NCI-H1436 treated with DMSO at 0.1 percent for 48 hours (cell line): Measurements from ENCODE around the gene ARL9.
"Not testable (repeated sequence)": the region's sequence is repeated elsewhere in the genome, so short reads cannot be mapped to it uniquely, and the experiment has no call there.

Experiments used
- DNase-seq: peaks from one replicate; lab custom pipeline; 2025; lab: John Stamatoyannopoulos, UW

ARL9 gene, protein sequence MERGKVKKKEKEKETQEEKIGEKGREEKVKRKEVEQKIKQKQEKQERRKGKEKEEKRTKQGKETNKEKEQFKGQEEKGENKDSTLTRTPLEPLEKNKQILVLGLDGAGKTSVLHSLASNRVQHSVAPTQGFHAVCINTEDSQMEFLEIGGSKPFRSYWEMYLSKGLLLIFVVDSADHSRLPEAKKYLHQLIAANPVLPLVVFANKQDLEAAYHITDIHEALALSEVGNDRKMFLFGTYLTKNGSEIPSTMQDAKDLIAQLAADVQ

DNA sequence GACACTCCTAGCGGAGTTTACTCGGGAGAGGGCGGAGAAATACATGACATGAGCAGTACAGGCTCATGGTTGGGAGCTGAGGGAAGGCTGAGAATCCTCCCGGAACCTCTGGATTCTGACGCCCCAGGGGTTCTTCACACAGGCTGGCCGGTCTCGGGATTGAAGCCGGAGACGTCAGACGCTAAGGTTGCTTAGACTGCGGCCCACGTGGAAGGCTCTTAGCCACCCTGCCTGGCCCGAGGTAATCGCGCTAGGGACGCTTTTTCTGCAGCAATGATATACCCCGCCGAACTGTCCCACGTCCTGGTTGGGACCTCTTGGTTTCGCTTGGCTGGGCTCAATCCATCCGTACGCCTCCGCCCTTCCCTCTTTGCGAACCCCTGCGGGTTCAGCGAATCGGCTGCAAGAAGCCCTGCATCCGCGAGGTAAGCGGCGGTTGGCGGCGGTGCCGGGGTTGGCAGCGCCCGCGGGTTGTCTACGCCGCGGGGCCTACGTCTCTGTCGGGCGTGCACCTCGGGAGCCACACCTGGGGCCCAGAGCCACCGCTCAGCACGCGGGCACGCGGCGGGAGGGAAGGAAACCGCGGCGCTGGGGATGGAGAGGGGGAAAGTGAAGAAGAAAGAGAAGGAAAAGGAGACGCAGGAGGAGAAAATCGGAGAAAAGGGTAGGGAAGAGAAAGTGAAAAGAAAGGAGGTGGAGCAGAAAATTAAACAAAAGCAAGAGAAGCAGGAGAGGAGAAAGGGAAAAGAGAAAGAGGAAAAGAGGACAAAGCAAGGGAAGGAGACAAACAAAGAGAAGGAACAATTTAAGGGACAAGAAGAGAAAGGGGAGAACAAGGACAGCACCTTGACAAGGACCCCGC is at the start of gene ARL9:
Gene ARL9 (plus strand): TSS at position 523 of the 862 bp plus-strand sequence. CDS start 72 bp downstream, at position 595.
- DNase-seq, result no peak

DNA sequence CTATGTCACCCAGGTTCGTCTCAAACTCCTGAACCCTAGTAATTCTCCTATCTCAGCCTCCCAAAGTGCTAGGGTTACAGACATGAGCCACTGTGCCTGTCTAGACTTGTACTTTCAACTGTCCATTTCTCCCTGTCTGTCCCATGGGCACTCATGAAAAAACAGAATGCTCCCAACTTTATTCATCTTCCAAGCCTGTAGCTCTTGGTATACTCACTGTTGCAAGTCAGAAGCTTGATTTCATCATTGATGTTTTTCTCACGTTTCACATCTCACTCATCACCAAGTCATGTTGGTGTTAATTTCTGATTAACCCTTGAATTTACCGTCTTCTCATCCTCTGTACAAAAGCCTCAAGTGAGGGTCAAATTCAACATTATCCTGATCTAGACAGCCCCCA is 45.5 kb upstream of the ARL9 start:
- no peak for DNase-seq

DNA sequence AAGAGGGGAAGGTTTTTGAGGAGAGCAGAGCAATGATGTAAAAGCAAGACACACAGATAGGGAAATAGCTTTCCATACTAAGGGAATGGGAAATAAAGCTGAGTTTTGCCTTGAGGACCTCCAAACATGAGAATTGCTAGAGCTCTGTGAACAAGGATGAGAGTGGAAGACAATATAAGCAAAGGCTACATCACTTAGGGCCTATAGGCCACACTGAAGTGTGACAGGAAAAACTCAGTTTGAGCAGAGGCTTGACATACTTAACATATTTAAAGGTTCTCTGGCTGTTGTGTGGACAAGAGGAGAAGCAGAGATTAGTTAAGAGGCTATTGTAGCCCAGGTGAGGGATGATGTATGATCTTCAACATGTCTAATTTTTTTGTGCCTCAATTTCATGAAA is 43.4 kb upstream of the ARL9 start:
- DNase-seq, result no peak

DNA sequence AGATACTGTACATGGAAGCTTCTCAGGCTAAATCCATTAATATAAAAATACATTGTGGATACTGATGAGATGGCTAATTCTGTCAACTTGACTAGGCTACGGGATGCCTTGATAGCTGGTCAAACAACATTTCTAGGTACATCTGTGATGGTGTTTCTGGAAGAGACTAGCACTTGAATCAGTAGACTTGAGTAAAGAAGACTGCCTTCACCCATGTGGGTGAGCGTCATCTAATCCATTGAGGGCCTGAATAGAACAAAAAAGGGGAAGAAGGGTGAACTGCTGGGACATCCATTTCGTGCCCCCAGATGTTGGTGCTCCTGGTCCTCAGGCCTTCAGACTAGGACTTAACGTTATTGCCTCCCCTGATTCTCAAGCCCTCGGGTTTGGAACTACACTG is 41.9 kb upstream of the ARL9 start:
- no peak for DNase-seq

DNA sequence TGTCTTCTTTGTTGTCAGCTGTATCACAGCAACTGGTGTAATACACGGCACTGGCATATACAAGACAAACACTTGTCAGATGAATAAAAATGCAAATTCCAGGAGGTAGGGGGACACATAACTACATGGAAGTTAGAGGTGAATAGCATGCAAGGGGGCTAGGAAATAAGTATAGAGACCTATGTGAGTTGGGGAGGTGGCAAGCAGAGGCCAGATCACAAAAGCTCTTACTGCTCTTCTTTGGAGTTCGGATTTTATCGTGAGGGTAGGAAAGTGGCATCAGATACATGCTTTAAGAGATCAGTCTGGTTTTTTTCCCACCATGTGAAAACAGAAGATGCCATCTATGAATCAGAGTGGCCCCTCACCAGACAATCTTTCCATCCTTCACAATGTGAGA is 41.0 kb upstream of the ARL9 start:
- DNase-seq, result no peak

DNA sequence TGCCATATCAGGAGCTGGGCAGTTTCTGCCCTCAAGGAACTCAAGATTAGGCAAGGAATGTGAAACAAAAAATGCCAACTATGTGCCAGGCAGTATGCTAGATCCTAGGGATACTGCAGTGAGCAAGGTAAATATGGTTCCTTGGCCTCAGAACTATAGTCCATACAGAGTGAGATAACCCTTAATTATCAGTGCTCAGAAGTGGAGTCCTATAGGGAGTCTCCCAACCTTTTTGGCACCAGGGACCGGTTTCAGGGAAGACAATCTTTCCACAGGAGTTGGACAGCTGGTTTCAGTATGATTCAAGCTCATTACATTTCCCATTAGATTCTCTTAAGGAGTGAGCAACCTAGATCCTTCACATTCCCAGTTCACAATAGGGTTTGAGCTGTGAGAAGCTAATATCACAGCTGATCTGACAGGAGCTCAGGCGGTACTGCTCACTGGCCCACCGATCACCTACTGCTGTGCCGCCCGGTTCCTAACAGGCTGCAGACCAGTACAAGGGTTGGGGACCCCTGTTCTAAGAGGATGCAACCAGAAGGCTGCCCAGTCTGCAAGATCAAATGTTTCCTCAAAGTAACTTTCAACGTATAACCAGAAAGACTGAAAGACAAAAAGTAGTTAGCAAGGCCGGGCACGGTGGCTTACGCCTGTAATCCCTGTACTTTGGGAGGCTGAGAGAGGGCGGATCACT is 39.8 kb upstream of the ARL9 start:
- no peak for DNase-seq

DNA sequence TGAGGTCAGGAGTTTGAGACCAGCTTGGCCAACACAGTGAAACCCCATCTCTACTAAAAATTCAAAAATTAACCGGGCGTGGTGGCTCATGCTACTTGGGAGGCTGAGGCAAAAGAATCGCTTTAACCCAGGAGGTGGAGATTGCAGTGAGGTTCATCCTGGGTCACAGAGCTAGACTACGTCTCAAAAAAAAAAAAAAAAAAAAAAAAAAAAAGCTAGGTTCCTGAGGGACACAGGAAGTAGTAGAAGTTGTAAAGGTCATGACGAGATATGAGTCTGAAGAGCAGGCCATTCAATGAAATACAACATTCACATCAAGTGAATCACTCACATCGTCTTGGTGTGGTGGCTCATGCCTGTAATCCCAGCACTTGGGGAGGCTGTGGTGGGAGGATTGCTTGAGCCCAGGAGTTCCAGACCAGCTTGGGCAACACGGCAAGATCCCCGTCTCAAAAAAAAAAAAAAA is 39.3 kb upstream of the ARL9 start:
- DNase-seq, result not testable (repeated sequence)

DNA sequence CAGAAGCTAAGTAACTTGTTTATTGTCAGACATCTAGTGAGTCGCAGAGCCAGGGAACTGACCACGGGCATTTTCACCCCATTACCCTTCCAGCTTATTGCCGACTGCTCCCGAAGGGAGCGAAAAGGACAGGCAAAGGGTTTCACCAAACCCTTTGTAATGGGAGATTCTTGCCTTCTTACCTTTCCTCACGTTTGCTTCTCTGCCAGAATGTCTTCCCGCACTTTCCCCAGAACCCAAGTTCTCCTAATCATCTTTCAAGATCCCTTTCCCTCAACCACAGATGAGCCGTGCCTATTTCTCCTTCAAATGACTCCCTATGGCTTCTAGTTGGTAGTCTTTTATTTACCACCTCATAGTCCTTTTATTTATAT is 38.7 kb upstream of the ARL9 start:
- DNase-seq, result no peak

DNA sequence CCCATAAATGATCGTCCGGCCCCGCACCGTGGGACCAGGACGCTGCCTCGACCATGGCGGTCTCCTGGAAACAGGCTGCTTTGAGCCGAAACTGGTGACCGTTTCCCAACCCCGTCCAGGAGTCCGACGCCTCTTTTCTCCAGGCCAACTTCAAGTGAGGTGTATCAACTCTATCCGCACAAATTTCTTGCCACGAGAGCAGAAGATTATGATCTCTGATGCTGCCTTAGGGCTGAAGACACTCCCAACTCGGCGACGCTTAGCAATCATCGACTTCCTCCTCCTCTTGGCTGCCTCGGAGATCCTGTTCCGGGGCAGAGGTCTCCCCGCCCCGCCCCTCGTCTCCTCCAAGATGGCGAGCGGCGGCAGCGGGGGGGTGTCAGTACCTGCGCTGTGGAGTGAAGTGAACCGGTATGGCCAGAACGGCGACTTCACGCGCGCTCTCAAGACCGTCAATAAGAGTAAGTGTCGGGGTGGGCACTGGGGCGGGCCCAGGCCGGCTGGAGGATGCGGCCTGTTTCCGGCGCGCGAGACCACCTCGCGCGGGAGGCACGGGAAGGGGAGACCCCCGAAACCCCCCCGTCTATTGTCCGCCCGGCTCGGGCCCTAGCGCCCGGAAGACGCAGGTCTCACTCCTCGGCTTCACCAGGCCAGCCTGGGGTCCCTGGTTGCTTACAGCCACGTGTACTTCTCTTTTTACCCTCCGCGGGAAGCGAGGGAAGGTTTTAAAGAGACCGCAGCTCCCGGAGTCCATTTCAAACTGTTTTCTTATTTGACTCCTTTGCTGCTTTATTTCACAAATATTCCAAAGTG is 38.1 kb upstream of the ARL9 start, which contains the start of gene SRP72:
Gene SRP72 (plus strand): TSS at position 334 of the 813 bp plus-strand sequence. CDS start 19 bp downstream, at position 353.
- DNase-seq, result peak; percentile 55

DNA sequence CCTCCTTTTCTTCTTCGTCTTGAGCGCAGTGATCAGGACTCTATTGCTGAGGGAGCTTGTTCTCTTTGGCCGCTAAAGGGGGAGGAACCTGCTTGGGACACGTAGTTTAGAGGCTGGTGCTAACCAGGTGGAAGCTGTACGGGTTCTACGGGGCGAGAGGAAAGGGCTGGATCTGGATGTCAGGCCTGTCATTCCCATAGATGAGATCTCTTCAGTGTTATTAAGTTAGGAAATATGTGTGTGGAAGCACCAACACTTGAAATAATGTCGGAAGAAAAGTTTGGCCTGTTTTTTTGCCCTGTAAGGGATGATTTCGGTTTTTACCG is 37.5 kb upstream of the ARL9 start:
- no peak for DNase-seq

DNA sequence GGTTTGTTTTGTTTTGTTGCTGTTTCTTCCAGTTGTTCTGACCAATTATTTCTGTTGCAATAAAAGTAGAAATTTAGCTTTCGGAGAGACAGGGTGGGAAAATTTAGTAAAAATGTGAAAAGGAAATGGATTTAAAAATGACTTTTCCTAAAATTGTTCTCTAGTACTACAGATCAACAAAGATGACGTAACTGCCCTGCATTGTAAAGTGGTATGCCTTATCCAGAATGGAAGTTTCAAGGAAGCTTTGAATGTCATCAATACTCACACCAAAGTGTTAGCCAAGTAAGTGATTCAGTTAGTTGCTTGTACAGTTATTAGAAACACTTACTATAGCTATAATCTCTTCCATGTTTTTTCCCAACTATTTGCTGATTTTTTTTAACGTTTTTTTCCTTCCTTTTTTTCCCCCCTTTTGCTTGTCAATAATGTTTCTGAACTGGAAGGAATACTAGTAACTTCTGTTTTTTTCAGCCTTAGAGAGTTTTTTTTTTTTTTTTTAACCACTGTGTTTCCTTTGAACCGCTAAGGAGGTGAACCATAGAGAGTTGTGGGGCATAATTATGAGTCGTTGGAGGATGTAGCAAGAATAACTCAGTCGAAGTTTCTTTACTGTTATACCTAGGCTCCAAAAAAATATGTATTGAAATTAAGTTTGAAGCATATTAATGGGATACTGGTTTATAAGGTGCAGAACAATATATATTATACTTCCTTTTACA is 35.9 kb upstream of the ARL9 start:
- no peak for DNase-seq

DNA sequence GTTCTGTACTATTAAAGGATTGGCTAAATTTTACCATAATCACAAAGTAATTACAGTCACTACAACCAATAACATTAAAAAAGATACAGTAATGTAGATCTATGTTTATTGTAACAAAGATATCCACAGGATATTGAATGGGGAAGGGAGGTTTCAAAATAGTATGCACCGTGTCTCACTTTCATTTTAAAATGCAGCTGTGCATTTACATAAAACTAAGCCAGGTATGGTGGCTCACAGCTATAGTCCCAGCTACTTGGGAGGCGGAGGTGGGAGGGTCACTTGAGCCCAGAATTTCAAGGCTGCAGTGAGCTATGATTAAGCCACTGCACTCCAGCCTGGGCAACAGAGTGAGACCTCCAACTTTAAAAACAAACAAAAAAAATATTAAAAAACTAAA is 29.7 kb upstream of the ARL9 start:
- DNase-seq, result no peak

DNA sequence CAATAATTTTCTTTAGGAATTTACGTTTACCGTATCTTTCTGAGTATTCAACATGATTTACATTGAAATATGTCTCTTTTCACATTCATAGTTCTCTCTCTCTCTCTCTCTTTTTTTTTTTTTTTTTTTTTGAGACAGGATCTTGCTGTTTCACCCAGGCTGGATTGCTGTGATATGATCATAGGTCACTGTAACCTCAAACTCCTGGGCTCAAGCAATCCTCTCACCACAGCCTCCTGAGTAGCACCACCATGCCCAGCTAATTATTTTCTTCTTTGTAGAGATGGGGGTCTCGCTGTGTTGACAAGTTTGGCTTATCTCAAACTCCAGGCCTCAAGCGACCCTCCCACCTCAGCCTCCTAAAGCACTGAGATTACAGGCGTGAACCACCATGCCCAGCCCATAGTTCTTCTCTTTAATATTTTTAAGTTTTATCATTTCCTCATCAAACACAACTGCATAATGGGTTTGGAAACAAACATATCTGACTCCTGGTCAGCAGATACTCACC is 28.3 kb upstream of the ARL9 start:
- no peak for DNase-seq

DNA sequence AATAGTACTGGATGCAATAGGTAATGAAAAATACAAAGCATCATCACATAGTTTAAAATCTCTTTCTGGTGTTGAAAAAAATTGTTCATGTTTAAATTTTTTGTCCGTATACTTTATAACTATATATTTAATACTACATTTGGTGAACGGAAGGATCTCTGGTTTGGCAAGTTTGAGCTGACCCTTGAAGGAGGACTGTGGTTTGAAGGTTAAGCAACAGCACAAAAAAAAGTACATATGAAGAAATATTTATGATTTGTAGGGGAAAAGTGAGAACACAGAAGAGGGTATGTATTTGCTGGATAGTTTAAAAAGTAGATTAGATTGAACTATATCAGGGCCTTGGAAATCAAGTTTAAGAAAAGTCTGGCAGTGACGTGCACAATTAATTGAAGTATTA is 24.9 kb upstream of the ARL9 start:
- DNase-seq, result no peak

DNA sequence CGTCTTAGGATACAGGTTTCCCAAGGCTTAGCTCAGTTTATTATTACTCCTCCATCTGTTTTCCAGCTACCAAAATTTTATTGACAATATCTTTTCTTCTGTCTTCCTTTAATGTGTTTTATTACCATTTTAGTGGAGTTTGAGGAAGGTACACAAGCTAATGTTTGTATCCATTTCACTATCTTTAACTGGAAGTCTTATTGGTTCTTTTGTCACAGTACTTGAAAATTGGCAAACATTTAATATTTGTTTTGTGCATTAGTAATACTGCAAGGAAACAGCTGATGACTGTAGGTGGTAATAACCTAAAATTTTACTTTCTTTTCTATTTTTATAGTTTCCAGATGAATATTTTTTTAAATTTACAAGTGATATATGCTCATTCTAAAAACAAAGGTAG is 9.3 kb upstream of the ARL9 start:
- DNase-seq, result no peak

DNA sequence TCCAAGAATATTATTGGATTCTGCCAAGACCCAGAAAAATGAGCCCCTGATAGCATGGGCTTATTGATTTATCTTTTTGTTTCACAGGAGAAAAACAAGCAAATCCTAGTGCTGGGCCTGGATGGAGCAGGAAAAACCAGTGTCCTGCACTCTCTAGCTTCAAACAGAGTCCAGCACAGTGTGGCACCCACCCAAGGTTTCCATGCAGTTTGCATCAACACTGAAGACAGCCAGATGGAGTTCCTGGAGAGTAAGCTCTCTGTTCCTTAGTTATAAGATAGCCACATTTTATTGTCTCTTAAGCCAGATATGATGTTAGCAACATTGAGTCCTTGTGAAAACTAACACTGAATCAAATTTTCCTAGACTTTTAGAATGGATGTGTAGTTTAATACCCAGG is 5.5 kb downstream of the ARL9 start:
- no peak for DNase-seq

DNA sequence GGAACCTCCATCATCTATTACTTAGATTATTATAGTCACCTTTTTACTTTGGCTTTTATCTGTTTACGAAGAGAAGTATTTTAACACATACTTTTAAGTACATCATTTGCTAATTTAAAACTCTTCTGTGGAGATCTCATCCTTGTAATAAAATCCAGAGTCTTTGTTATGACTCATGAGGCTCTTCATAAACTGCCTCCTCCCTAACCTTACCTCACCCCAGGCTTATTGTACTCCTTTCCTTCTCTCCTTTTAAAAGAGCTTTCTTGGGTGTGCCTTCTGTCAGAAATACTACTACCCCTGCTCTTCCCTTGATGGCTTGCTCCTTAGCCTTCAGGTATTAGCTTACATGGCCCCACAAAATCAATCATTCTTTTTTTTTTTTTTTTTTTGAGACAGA is 6.6 kb downstream of the ARL9 start:
- no peak for DNase-seq

DNA sequence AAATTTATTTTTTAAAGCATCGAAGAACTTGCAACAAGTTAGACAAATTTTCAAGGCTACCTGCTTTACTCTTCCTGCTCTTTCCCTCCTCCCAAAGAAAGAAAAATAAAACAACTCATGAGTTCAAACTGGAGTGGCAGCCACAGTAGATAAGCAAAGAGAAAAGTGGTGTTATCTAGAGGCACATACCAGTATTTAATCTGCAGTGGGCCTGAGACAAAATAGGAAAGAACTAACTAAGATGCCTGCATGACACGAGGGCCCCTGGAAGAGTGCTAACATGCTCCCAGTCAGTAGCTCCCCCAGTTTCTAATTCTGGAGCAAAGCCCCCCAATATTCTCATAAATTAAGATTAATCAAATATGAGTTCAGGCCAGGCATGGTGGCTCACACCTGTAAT is 7.9 kb downstream of the ARL9 start:
- DNase-seq, result no peak

DNA sequence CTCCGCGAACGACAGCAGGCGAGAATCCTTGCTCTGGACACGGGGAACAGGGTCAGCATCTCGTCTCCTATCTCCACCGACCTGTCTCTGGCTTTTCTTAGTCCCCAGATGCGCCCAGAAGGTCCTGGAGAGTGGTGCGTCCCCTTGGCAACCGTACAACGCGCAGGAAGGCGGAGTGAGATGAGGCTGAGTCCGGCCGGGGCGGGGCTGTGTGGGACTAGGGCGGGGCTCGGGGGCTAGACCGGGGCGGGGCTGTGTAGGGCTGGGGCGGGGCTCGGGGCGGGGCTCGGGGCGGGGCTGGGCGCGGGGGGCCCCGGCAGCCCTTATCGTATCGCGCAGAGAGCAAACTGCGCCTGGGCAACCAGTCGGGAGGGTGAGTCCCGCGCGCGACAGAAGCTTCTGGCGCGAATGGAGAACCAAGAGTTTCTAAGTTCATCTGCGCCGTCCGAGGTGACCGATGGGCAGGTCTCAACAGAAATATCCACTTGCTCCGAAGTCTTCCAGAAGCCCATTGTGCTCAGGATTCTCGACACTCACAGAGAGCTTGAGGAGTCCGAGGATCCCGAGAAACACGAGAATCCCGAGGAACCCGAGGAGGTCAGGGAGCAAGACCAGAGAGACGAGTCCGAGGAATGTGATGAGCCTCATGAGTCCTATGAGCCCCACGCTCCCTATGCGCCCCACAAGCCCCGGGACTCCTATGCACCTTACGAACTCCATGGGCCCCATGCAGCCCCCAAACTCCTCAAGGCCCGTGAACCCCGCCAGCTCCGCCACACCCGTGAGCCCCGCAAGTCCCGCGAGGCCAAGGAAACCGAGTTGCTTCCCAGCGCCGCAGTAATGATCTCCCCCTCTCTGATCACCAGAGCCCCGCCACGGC is 24.9 kb downstream of the ARL9 start:
- DNase-seq, result no peak

DNA sequence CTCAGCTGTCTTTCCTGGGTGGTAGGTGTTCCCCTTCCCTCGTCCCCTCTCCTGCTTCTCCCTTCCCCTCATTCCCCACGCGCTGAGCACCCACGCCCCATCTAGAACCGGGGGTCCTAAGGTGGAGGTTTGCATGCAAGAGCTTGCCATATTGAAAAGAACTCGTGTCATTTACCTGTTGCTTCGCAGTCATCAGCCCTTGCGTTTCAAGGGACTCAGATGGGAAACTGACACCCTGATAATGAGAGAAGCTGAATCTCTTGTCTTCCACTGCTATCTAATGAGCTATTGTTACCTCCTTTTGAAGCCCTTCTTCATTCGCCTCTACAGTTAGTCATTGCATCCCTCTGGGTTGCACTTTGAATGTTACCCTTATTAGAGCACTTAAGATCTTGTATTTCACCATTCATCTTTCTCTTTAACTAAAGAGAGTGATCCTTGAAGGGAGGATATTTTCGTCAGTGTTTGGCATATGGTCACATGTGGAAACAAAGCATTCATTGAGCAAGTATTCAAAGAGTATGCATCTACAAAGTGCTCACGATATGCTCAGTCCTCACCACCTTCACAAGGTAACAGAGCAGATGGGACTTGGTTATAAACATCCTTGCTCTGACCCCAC is 25.7 kb downstream of the ARL9 start:
- no peak for DNase-seq
